ENCODE data around the gene SEPTIN7. TPM values are rescaled to one million over a fixed set of nuclear protein-coding genes. Genes with fewer than 3 reads are reported as not detected.

SEPTIN7 gene
- total RNA-seq (ENCODE audit: low replicate concordance), result 288 and 560 TPM in 2 replicates

DNA sequence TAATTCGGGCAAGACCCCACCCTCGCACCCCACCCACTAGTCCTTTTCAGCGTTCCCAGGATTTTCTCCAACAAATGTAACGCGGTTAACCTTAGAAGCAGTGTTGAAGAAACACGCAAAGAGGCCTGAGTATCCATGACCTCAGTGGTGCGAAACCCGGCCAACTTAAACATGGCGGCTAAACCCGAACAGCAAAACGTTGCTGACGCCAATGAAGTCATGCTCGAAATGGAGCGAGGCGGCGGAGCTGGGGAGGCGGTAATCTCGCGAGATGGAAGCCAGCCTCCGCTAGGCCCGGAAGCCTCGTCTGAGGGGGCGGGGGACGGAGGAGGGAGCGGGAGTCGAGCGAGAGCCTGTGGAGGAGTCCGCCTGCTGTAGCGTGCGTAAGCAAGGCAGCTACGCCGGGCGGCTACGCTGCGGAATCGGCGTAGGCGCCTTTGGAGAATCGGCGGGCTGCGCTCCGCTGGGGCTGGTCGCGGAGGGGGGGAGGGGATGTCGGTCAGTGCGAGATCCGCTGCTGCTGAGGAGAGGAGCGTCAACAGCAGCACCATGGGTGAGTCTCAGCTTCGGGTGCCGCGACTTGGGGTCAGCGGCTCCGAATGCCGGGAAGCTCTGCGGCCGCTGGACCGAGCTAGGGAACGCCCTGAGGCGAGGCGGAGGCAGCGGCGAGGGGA is at the start of gene SEPTIN7:
Gene SEPTIN7 (plus strand): TSS at position 340 of the 674 bp plus-strand sequence. CDS start 153 bp downstream, at position 493.
- Histone ChIP-seq H3K27ac (peak within 1 kb of the TSS; percentile 95), H3K9me3 (ENCODE audit: low read depth) (no peaks in the 10 kb centered on the region), H3K27me3 (no peaks in the 10 kb centered on the region), H3K4me3 (peak within 1 kb of the TSS; percentile 93), H3K9ac (peak within 1 kb of the TSS; percentile 77), H3K36me3 (no peaks in the 10 kb centered on the region), H2AFZ (replicated peaks) (peak within 1 kb of the TSS; percentile 79), H3F3A (ENCODE audit: low read depth) (peaks cover 9% of the 10 kb centered on the region), H4K20me1 (ENCODE audit: low read depth) (peaks cover 27% of the 10 kb centered on the region), H3K4me2 (peak within 1 kb of the TSS; percentile 88), H3K4me1 (peaks cover 18% of the 10 kb centered on the region), H3K79me2 (ENCODE audit: low read depth) (peaks cover 54% of the 10 kb centered on the region)
- Mint-ChIP-seq H3K27ac (peak within 1 kb of the TSS; percentile 100), H3K4me1 (peaks cover 19% of the 10 kb centered on the region), H3K4me3 (peak within 1 kb of the TSS; percentile 99), H3K9me3 (peaks cover 10% of the 10 kb centered on the region), H3K36me3 (peaks cover 22% of the 10 kb centered on the region), H3K27me3 (ENCODE audit: insufficient read depth, low read depth) (no peaks in the 10 kb centered on the region)
- TF ChIP-seq, protein P1, sequence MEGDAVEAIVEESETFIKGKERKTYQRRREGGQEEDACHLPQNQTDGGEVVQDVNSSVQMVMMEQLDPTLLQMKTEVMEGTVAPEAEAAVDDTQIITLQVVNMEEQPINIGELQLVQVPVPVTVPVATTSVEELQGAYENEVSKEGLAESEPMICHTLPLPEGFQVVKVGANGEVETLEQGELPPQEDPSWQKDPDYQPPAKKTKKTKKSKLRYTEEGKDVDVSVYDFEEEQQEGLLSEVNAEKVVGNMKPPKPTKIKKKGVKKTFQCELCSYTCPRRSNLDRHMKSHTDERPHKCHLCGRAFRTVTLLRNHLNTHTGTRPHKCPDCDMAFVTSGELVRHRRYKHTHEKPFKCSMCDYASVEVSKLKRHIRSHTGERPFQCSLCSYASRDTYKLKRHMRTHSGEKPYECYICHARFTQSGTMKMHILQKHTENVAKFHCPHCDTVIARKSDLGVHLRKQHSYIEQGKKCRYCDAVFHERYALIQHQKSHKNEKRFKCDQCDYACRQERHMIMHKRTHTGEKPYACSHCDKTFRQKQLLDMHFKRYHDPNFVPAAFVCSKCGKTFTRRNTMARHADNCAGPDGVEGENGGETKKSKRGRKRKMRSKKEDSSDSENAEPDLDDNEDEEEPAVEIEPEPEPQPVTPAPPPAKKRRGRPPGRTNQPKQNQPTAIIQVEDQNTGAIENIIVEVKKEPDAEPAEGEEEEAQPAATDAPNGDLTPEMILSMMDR (IDR thresholded peaks at IDR 0.05), result no peak
- TF ChIP-seq EZH2 (IDR thresholded peaks at IDR 0.05) (no peak), EZH2phosphoT487 (IDR thresholded peaks at IDR 0.05) (no peak)
- peak; percentile 100 for DNase-seq (ENCODE audit: low spot score)

DNA sequence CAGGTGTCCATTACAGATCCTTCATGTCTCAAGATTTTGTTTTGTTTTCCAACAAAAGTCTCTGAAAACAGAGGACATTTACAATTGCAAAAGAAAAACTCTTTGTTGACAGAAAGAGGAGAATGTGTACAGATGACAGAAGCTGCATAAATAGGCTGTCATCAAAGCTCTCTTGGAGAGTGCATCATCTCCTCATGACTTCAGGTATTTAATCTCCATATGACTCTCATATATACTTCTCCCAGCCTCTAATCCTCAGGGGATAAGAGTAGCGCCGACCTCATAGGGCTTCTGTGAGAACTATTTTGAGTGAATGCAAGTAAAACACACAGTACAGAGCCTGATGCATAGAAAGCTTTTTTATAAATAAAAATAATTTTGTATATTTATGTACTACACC is 48.1 kb upstream of the SEPTIN7 start:
- no peak for DNase-seq (ENCODE audit: low spot score)
- Histone ChIP-seq H3F3A (ENCODE audit: low read depth) (peaks cover 1% of the 10 kb centered on the region), H2AFZ (replicated peaks) (no peak overlapping the region), H3K4me2 (no peak overlapping the region), H4K20me1 (ENCODE audit: low read depth) (no peaks in the 10 kb centered on the region), H3K9me3 (ENCODE audit: low read depth) (no peaks in the 10 kb centered on the region), H3K9ac (no peak overlapping the region), H3K79me2 (ENCODE audit: low read depth) (no peaks in the 10 kb centered on the region), H3K4me1 (peaks cover 1% of the 10 kb centered on the region), H3K4me3 (no peak overlapping the region), H3K27ac (no peak overlapping the region), H3K27me3 (no peaks in the 10 kb centered on the region), H3K36me3 (no peaks in the 10 kb centered on the region)
- no peaks in the 10 kb centered on the region for H3K27me3 Mint-ChIP-seq (ENCODE audit: insufficient read depth, low read depth)
- H3K36me3 Mint-ChIP-seq, result no peaks in the 10 kb centered on the region
- no peak overlapping the region for H3K4me3 Mint-ChIP-seq
- no peak for TF ChIP-seq EZH2 (IDR thresholded peaks at IDR 0.05)
- no peak for TF ChIP-seq EZH2phosphoT487 (IDR thresholded peaks at IDR 0.05)
- H3K4me1 Mint-ChIP-seq, result no peaks in the 10 kb centered on the region
- H3K27ac Mint-ChIP-seq, result no peak overlapping the region
- no peaks in the 10 kb centered on the region for H3K9me3 Mint-ChIP-seq

DNA sequence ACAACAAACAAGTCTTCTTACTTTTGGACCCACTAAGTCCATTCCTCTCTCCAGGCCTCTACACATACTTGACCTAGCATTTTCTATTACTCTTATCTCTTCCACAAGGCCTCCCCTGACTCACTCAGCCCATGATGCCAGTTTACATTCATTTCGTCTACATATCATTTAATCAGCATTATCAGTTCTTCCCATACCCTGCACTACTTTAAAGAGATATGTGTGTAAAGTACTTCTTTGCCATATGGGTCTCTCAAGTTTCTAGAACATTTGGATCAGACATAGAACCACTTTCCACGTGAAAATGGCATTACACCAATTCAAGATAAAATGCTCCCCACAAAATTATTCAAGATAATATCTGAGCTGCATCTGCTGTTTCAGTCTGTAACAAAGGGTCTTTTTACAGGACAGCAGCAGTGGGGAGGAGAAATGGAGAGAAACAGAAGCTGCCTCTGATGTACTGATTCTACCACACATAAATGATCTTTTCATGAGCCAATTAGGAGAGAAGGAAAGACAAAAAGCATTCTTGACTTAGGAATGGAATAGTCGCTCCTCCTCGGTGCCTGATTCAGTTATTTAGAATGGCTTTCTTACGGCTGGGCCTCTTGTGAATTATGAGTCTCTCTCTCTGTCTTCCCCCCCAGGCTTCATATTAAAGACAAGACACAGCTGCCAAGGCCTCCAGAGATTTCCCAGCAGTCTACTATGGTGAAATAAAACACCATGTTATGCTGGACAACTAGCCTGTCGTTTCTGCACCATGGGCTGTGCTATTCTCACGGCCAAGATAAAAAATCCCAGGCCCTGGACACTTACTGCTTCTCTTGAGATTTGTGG is 46.9 kb upstream of the SEPTIN7 start:
- Histone ChIP-seq H3K27me3 (no peaks in the 10 kb centered on the region), H3K4me1 (peaks cover 12% of the 10 kb centered on the region), H4K20me1 (ENCODE audit: low read depth) (no peaks in the 10 kb centered on the region), H3K27ac (no peak overlapping the region), H2AFZ (replicated peaks) (no peak overlapping the region), H3F3A (ENCODE audit: low read depth) (peaks cover 8% of the 10 kb centered on the region), H3K36me3 (no peaks in the 10 kb centered on the region), H3K9me3 (ENCODE audit: low read depth) (no peaks in the 10 kb centered on the region), H3K4me3 (no peak overlapping the region), H3K79me2 (ENCODE audit: low read depth) (no peaks in the 10 kb centered on the region), H3K4me2 (no peak overlapping the region), H3K9ac (no peak overlapping the region)
- TF ChIP-seq EZH2 (IDR thresholded peaks at IDR 0.05), result no peak
- TF ChIP-seq, protein P1 (IDR thresholded peaks at IDR 0.05), result no peak
- TF ChIP-seq EZH2phosphoT487 (IDR thresholded peaks at IDR 0.05), result no peak
- H3K36me3 Mint-ChIP-seq, result no peaks in the 10 kb centered on the region
- H3K4me3 Mint-ChIP-seq, result no peak overlapping the region
- no peak overlapping the region for H3K27ac Mint-ChIP-seq
- H3K4me1 Mint-ChIP-seq, result peaks cover 10% of the 10 kb centered on the region
- H3K27me3 Mint-ChIP-seq (ENCODE audit: insufficient read depth, low read depth), result no peaks in the 10 kb centered on the region
- no peaks in the 10 kb centered on the region for H3K9me3 Mint-ChIP-seq
- no peak for DNase-seq (ENCODE audit: low spot score)

Data from neural progenitor cell (in vitro differentiated cells).